IMR-90 (cell line): ENCODE measurements around the gene LHX5. TPM values are rescaled to one million over a fixed set of nuclear protein-coding genes. Genes with fewer than 3 reads are reported as not detected.

Source experiments
- ATAC-seq: fragments of 200-7000 bp; cut with Tn5 transposase; 2 replicates; pipeline ENCODE4 v1.9.1; 2020; ENCODE audit warnings: low read depth, mild to moderate bottlenecking, moderate library complexity
- BruUV-seq: library from RNA; stranded (reverse); fragments of 400-500 nt; replicated peaks from 2 replicates; lab custom pipeline; 2021; lab: Mats Ljungman, UMichigan
- CTCF ChIA-PET: fragments of 300-600 bp; formaldehyde crosslinking; extraction: SDS; loops from one replicate; lab custom pipeline; 2021; ENCODE audit warnings: antibody characterized with exemption; lab: Yijun Ruan, JAX
- POLR2A ChIA-PET: fragments of 300-600 bp; sonication (Branson Sonifier 250); formaldehyde crosslinking; loops from one replicate; lab custom pipeline; 2022; ENCODE audit warnings: antibody characterized with exemption; ENCODE audit not compliant: unreplicated experiment; lab: Charles Lee
- DNase-seq: peaks from one replicate; pipeline ENCODE4 v3.0.0; 2013
- H2AFZ ChIP-seq: replicated peaks from 2 replicates; pipeline ENCODE3; 2013; ENCODE audit warnings: low read length, mild to moderate bottlenecking; ENCODE audit not compliant: poor library complexity
- H2AK5ac ChIP-seq: 2 replicates; pipeline ENCODE4 v1.6.1; 2013; ENCODE audit warnings: low read depth, low read length, inconsistent platforms
- H2AK9ac ChIP-seq: replicated peaks from 2 replicates; pipeline ENCODE3; 2013; ENCODE audit warnings: mild to moderate bottlenecking, low read depth, low read length, moderate library complexity; ENCODE audit not compliant: poor library complexity
- H2BK120ac ChIP-seq: 2 replicates; pipeline ENCODE4 v1.6.1; 2013; ENCODE audit warnings: low read depth, low read length, inconsistent platforms
- H2BK15ac ChIP-seq: 3 replicates; pipeline ENCODE4 v1.6.1; 2013; ENCODE audit warnings: low read depth, low read length, inconsistent platforms
- H2BK20ac ChIP-seq: 2 replicates; pipeline ENCODE4 v1.6.1; 2013; ENCODE audit warnings: low read depth, mild to moderate bottlenecking, inconsistent platforms, low read length, moderate library complexity
- H2BK5ac ChIP-seq: 2 replicates; pipeline ENCODE4 v1.6.1; 2013; ENCODE audit warnings: mild to moderate bottlenecking, low read depth, low read length, inconsistent platforms; ENCODE audit not compliant: poor library complexity, severe bottlenecking
- H3K14ac ChIP-seq: replicated peaks from 2 replicates; pipeline ENCODE4 v1.6.1; 2013; ENCODE audit warnings: low read depth, low read length, inconsistent platforms
- H3K18ac ChIP-seq: 2 replicates; pipeline ENCODE4 v1.6.1; 2013; ENCODE audit warnings: low read depth, low read length, control low read depth
- H3K23ac ChIP-seq: 2 replicates; pipeline ENCODE4 v1.6.1; 2013; ENCODE audit warnings: low read depth, low read length, inconsistent platforms
- H3K27ac ChIP-seq: 2 replicates; pipeline ENCODE4 v1.5.1; 2013; ENCODE audit warnings: mild to moderate bottlenecking, control low read depth, low read length; ENCODE audit not compliant: insufficient read depth
- H3K27me3 ChIP-seq: 2 replicates; pipeline ENCODE4 v1.6.1; 2013; ENCODE audit warnings: low read length; ENCODE audit not compliant: control insufficient read depth, insufficient read depth
- H3K36me3 ChIP-seq: 2 replicates; pipeline ENCODE4 v1.6.1; 2013; ENCODE audit warnings: low read length, mixed read lengths; ENCODE audit not compliant: control insufficient read depth, insufficient read depth
- H3K4ac ChIP-seq: 2 replicates; pipeline ENCODE4 v1.6.1; 2013; ENCODE audit warnings: low read depth, low read length, inconsistent platforms
- H3K4me1 ChIP-seq: 2 replicates; pipeline ENCODE4 v1.6.1; 2013; ENCODE audit warnings: low read length, mixed read lengths; ENCODE audit not compliant: control insufficient read depth, insufficient read depth
- H3K4me2 ChIP-seq: 2 replicates; pipeline ENCODE4 v1.6.1; 2013; ENCODE audit warnings: low read depth, mild to moderate bottlenecking, control low read depth, low read length, moderate library complexity
- H3K4me3 ChIP-seq: 2 replicates; pipeline ENCODE4 v1.5.1; 2013; ENCODE audit warnings: low read depth, mild to moderate bottlenecking, control low read depth, low read length, moderate library complexity; ENCODE audit not compliant: insufficient read depth
- H3K56ac ChIP-seq: 2 replicates; pipeline ENCODE4 v1.6.1; 2013; ENCODE audit warnings: low read length, inconsistent platforms; ENCODE audit not compliant: insufficient read depth; ENCODE audit errors: extremely low read depth
- H3K79me1 ChIP-seq, 2 experiments: 2 replicates each; pipeline ENCODE4 v1.6.1; 2013; ENCODE audit warnings: low read length in 2 of 2, inconsistent platforms in 1 of 2, low read depth in 1 of 2
- H3K9ac ChIP-seq: 2 replicates; pipeline ENCODE4 v1.6.1; 2013; ENCODE audit warnings: low read depth, low read length, control low read depth
- H3K9me1 ChIP-seq: 2 replicates; pipeline ENCODE4 v1.6.1; 2013; ENCODE audit warnings: low read length, inconsistent platforms; ENCODE audit not compliant: insufficient read depth
- H3K9me3 ChIP-seq: 2 replicates; pipeline ENCODE4 v1.6.1; 2013; ENCODE audit warnings: low read length; ENCODE audit not compliant: control insufficient read depth, insufficient read depth
- H4K20me1 ChIP-seq: 2 replicates; pipeline ENCODE4 v1.6.1; 2013; ENCODE audit warnings: low read length, inconsistent platforms; ENCODE audit not compliant: insufficient read depth
- H4K5ac ChIP-seq: 2 replicates; pipeline ENCODE4 v1.6.1; 2013; ENCODE audit warnings: mild to moderate bottlenecking, low read depth, low read length, control low read depth
- H4K8ac ChIP-seq, 2 experiments: 2 replicates each; pipeline ENCODE4 v1.6.1; 2013; ENCODE audit warnings: low read depth in 2 of 2, low read length in 2 of 2, control low read depth in 1 of 2, inconsistent platforms in 1 of 2
- H4K91ac ChIP-seq: 2 replicates; pipeline ENCODE4 v1.6.1; 2013; ENCODE audit warnings: low read depth, low read length, inconsistent platforms; ENCODE audit not compliant: insufficient read depth
- BHLHE40 ChIP-seq: fragments of 150-350 bp; IDR thresholded peaks from 2 replicates; pipeline ENCODE4 v1.6.1; 2016; ENCODE audit warnings: mild to moderate bottlenecking, low read depth, low read length
- CEBPB ChIP-seq: IDR thresholded peaks from 2 replicates; pipeline ENCODE4 v1.6.1; 2012; ENCODE audit warnings: low read depth, low read length, improper control_type of control experiment
- CHD1 ChIP-seq: IDR thresholded peaks from 2 replicates; pipeline ENCODE4 v1.6.1; 2012; ENCODE audit warnings: low read depth, low read length, improper control_type of control experiment
- CTCF ChIP-seq: conservative IDR thresholded peaks from 2 replicates; pipeline ENCODE4 v1.5.1; 2012; ENCODE audit warnings: mild to moderate bottlenecking, low read depth, low read length, improper control_type of control experiment
- FOS ChIP-seq: fragments of 150-350 bp; IDR thresholded peaks from 2 replicates; pipeline ENCODE4 v1.6.1; 2016; ENCODE audit warnings: low read depth, low read length
- MAFK ChIP-seq: IDR thresholded peaks from 2 replicates; pipeline ENCODE4 v1.6.1; 2012; ENCODE audit warnings: low read depth, low read length, improper control_type of control experiment
- MAZ ChIP-seq: IDR thresholded peaks from 2 replicates; pipeline ENCODE4 v1.6.1; 2012; ENCODE audit warnings: low read depth, mild to moderate bottlenecking, low read length, improper control_type of control experiment, moderate library complexity, borderline replicate concordance
- MXI1 ChIP-seq: IDR thresholded peaks from 2 replicates; pipeline ENCODE4 v1.6.1; 2012; ENCODE audit warnings: low read depth, mild to moderate bottlenecking, low read length, moderate library complexity, borderline replicate concordance
- NFE2L2 ChIP-seq: fragments of 150-350 bp; IDR thresholded peaks from 2 replicates; pipeline ENCODE4 v1.6.1; 2016; ENCODE audit warnings: low read depth, mild to moderate bottlenecking, low read length
- POLR2A ChIP-seq: IDR thresholded peaks from 2 replicates; pipeline ENCODE4 v1.6.1; 2012; ENCODE audit warnings: mild to moderate bottlenecking, low read depth, low read length
- RAD21 ChIP-seq: IDR thresholded peaks from 2 replicates; pipeline ENCODE4 v1.6.1; 2012; ENCODE audit warnings: low read length, improper control_type of control experiment
- RCOR1 ChIP-seq: IDR thresholded peaks from 2 replicates; pipeline ENCODE4 v1.6.1; 2012; ENCODE audit warnings: mild to moderate bottlenecking, low read length, improper control_type of control experiment; ENCODE audit not compliant: insufficient replicate concordance
- RFX5 ChIP-seq: IDR thresholded peaks from 2 replicates; pipeline ENCODE4 v1.8.0; 2012; ENCODE audit warnings: low read depth, mild to moderate bottlenecking, low read length, moderate library complexity
- SMC3 ChIP-seq: fragments of 150-350 bp; IDR thresholded peaks from 2 replicates; pipeline ENCODE4 v1.6.1; 2016; ENCODE audit warnings: low read depth, mild to moderate bottlenecking, antibody characterized with exemption, low read length, moderate library complexity
- USF2 ChIP-seq: fragments of 150-350 bp; IDR thresholded peaks from 2 replicates; pipeline ENCODE4 v1.6.1; 2017; ENCODE audit warnings: mild to moderate bottlenecking, antibody characterized with exemption, low read length, low read depth
- WGBS, 2 experiments: methylation state at CpG; one replicate each; pipeline versions ENCODE4 v1.1.5 to v1.1.7; 2013; ENCODE audit warnings: missing lambda C conversion rate in 2 of 2; ENCODE audit not compliant: insufficient read length in 1 of 2; ENCODE audit errors: extremely low coverage in 2 of 2; 5-methylcytosine and 5-hydroxymethylcytosine counted together
- dilution Hi-C: fragments of 300-500 bp; cut with HindIII; formaldehyde crosslinking; loops from one replicate; pipeline ENCODE4 v1.14.3; 2018; ENCODE audit warnings: low sequenced_read_pairs; ENCODE audit not compliant: unreplicated experiment
- in situ Hi-C: fragments of 300-500 bp; cut with MboI; formaldehyde crosslinking; loops from 3 replicates; pipeline ENCODE4 v1.14.3; 2019; ENCODE audit warnings: low sequenced_read_pairs, inconsistent platforms, mixed read lengths
- intact Hi-C: fragments of 100-400 bp; cut with micrococcal nuclease; formaldehyde crosslinking; loops from 2 replicates; pipeline ENCODE4 v1.10.0; 2022
- polyA plus RNA-seq, 3 experiments: library from polyadenylated mRNA; depleted of rRNA; stranded (reverse); fragments of >200 nt; gene quantifications; 2 replicates each; pipeline ENCODE4 v1.2.3, GENCODE V29; 2012; ENCODE audit warnings: low replicate concordance in 1 of 3
- total RNA-seq: library from RNA; depleted of rRNA; stranded (reverse); fragments of >200 nt; gene quantifications from 2 replicates; pipeline ENCODE4 v1.2.3, GENCODE V29; 2012
- TF ChIP-seq, protein P1 (sequence below): fragments of 150-350 bp; IDR thresholded peaks from 2 replicates; pipeline ENCODE4 v1.6.1; 2016; ENCODE audit warnings: low read depth, mild to moderate bottlenecking, low read length, moderate library complexity, borderline replicate concordance

Gene LHX5
- total and polyA plus RNA-seq, 2 of the 4 experiments (the other 2 are of a cell fraction), result not detected

DNA sequence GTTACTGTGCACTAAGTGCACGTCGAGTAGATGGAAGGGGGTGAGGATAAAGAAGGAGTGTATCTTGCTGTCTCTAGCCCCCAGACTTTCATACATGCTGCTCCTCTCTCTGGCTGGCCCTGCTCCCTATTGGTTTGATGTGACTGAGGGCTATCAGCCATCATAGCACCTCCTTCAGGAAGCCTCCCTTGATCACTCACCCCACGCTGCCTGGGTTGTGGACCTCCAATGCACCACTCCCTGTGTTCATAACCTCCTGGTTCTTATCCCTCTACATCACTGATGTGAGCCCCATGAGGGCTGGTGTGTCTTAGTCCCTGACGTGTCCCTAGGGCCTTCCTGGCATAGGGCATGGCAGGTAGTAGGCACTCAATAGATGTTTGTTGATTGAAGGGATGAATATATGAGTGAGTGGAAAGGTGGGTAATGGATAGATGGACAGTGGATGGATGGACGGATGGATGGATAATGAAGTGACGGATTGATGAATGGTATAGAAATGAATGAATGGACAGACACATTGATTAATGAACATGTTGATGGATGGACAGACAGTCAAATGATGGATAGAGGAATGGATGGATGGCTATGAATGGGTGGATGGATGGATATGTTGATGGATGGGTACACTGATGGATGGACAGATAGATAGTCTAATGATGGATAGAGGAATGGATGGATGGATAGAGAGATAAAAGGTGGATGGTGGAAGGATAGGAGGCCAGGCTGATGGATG is 34.5 kb downstream of the LHX5 start:
- Histone ChIP-seq H3K4me1 (no peaks in the 10 kb centered on the region), H3K27me3 (peaks cover 11% of the 10 kb centered on the region), H3K4ac (no peak overlapping the region), H3K4me2 (no peak overlapping the region), H3K23ac (no peak overlapping the region), H2BK120ac (no peak overlapping the region), H2AK5ac (no peak overlapping the region), H4K20me1 (no peaks in the 10 kb centered on the region), H3K9me3 (no peaks in the 10 kb centered on the region), H3K79me1 (no peaks in the 10 kb centered on the region), H3K14ac (no peak overlapping the region), H3K4me3 (no peak overlapping the region), H3K9ac (no peak overlapping the region), H2BK15ac (no peak overlapping the region), H2BK5ac (no peak overlapping the region), H2AFZ (no peak overlapping the region), H4K8ac (no peak overlapping the region), H2BK20ac (no peak overlapping the region), H3K56ac (no peak overlapping the region), H3K36me3 (no peaks in the 10 kb centered on the region), H3K18ac (no peak overlapping the region), H3K9me1 (no peaks in the 10 kb centered on the region), H4K5ac (no peak overlapping the region), H4K91ac (no peak overlapping the region), H3K27ac (no peak overlapping the region), H2AK9ac (no peak overlapping the region)
- WGBS, 2 experiments, result 64 to 100% methylated on average over 1 to 3 of the region's 6 CpGs
- BruUV-seq, result no TSS peak
- dilution Hi-C loops (no loop called here), in situ Hi-C loops (no loop called here), intact Hi-C loops (no loop called here)
- CTCF ChIA-PET, result no interaction called here
- TF ChIP-seq NFE2L2, result no peak
- TF ChIP-seq MAZ, result no peak
- TF ChIP-seq SMC3, result no peak
- no peak for TF ChIP-seq MAFK
- TF ChIP-seq POLR2A, result no peak
- TF ChIP-seq CHD1, result no peak
- TF ChIP-seq RCOR1, result no peak
- TF ChIP-seq USF2, result no peak
- no peak for TF ChIP-seq CTCF
- no peak for TF ChIP-seq CEBPB
- TF ChIP-seq MXI1, result no peak
- TF ChIP-seq RAD21, result no peak
- TF ChIP-seq, protein P1, sequence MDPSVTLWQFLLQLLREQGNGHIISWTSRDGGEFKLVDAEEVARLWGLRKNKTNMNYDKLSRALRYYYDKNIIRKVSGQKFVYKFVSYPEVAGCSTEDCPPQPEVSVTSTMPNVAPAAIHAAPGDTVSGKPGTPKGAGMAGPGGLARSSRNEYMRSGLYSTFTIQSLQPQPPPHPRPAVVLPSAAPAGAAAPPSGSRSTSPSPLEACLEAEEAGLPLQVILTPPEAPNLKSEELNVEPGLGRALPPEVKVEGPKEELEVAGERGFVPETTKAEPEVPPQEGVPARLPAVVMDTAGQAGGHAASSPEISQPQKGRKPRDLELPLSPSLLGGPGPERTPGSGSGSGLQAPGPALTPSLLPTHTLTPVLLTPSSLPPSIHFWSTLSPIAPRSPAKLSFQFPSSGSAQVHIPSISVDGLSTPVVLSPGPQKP, result no peak
- no peak for TF ChIP-seq BHLHE40
- TF ChIP-seq FOS, result no peak
- TF ChIP-seq RFX5, result no peak
- POLR2A ChIA-PET, result no interaction called here
- ATAC-seq, result no peak
- no peak for DNase-seq
